Effector memory CD4-positive, alpha-beta T cell (primary cell): ENCODE results near the gene SEPHS1.
"Not testable (repeated sequence)": the region's sequence is repeated elsewhere in the genome, so short reads cannot be mapped to it uniquely, and the experiment has no call there.

Experiments
- DNase-seq, 3 donors: peaks; one replicate each; pipeline ENCODE4 v3.0.0-alpha.2; 2020
- H3K27ac ChIP-seq: 2 replicates; pipeline ENCODE4 v1.7.0; 2013; ENCODE audit warnings: mild to moderate bottlenecking, low read length, moderate library complexity; ENCODE audit not compliant: insufficient read depth, poor library complexity, severe bottlenecking
- H3K27me3 ChIP-seq: replicated peaks from 2 replicates; pipeline ENCODE4 v1.7.0; 2013; ENCODE audit warnings: mild to moderate bottlenecking, low read length; ENCODE audit not compliant: insufficient read depth, control insufficient read depth, poor library complexity, severe bottlenecking
- H3K36me3 ChIP-seq: 2 replicates; pipeline ENCODE4 v1.7.0; 2013; ENCODE audit warnings: mild to moderate bottlenecking, low read length, moderate library complexity; ENCODE audit not compliant: control insufficient read depth, insufficient read depth
- H3K4me1 ChIP-seq: 2 replicates; pipeline ENCODE4 v1.7.0; 2013; ENCODE audit warnings: low read length, mild to moderate bottlenecking; ENCODE audit not compliant: control insufficient read depth, insufficient read depth, poor library complexity, severe bottlenecking
- H3K4me3 ChIP-seq: 2 replicates; pipeline ENCODE4 v1.7.0; 2013; ENCODE audit warnings: low read length, low read depth, mild to moderate bottlenecking; ENCODE audit not compliant: insufficient read depth, poor library complexity, severe bottlenecking
- H3K9me3 ChIP-seq: 2 replicates; pipeline ENCODE4 v1.7.0; 2013; ENCODE audit warnings: mild to moderate bottlenecking, low read length, moderate library complexity; ENCODE audit not compliant: control insufficient read depth

SEPHS1 gene

DNA sequence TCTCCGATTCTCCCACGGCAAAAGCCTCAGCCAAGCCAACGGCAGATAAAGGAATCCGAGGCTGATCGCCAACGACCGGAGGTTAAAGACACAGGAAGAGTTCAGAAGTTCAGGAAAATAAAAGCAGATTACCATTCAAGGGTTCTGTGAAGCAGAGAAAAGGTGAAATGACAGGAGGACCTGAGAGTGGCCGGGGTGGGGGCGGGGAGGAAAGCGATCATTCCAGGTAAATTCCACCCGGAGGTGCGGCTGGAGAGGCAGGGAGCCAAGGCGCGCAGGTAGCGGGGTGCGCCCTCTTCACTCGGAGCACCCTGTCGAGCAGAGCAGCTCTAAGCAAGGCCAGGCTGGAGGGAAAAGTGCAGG lies 35.3 kb upstream of the SEPHS1 start:
- peak overlapping the region; percentile 9 for H3K4me3 ChIP-seq
- DNase-seq, result no peak
- H3K27me3 ChIP-seq, result peaks cover 6% of the 10 kb centered on the region
- H3K9me3 ChIP-seq, result no peaks in the 10 kb centered on the region
- no peaks in the 10 kb centered on the region for H3K36me3 ChIP-seq
- peaks cover 5% of the 10 kb centered on the region for H3K4me1 ChIP-seq
- no peak overlapping the region for H3K27ac ChIP-seq

DNA sequence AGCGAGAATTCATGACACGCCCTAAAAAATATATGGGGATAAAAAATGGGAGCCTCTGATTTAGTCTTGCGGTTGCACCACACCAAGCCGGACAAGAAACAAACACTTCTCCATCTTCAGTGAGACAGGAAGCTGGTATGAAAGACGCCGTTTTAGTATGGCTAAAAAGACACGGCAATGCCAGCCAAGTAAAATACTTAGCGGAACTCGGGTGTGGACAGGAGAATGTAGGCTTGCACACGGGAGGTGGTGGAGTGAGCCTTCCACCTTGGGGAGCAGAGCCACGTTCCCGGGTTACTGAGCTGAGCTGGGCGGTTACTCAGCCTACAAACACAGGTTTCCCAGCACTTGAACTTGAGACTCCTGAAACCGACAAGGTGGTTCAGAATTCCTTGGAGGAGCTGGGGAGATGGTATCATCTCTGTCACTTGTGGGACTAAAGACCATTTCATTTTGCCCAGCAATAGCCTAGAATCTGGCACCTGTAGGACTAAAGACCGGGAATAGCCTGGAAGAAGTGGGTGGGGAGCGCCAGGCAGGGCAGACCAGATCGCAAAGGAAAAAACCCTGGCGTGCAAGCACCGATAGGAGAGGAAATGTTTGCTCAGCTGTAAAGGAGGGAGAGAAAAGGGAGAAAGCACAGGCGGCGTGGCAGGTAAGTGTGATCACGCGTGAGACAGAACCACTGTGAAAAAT lies 34.8 kb upstream of the SEPHS1 start:
- Histone ChIP-seq H3K9me3 (no peaks in the 10 kb centered on the region), H3K27ac (no peak overlapping the region), H3K4me3 (peak overlapping the region; percentile 9), H3K4me1 (peaks cover 5% of the 10 kb centered on the region), H3K36me3 (no peaks in the 10 kb centered on the region), H3K27me3 (peaks cover 6% of the 10 kb centered on the region)
- DNase-seq, result no peak

DNA sequence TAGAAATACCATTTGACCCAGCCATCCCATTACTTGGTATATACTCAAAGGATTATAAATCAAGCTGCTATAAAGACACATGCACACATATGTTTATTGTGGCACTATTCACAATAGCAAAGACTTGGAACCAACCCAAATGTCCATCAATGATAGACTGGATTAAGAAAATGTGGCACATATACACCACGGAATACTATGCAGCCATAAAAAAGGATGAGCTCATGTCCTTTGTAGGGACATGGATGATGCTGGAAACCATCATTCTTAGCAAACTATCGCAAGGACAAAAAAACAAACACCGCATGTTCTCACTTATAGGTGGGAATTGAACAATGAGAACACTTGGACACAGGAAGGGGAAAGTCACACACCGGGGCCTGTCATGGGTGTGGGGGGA lies 31.0 kb upstream of the SEPHS1 start:
- H3K27me3 ChIP-seq, H3K36me3 ChIP-seq, H3K27ac ChIP-seq, H3K4me3 ChIP-seq, DNase-seq, H3K4me1 ChIP-seq, H3K9me3 ChIP-seq: not testable (repeated sequence)

DNA sequence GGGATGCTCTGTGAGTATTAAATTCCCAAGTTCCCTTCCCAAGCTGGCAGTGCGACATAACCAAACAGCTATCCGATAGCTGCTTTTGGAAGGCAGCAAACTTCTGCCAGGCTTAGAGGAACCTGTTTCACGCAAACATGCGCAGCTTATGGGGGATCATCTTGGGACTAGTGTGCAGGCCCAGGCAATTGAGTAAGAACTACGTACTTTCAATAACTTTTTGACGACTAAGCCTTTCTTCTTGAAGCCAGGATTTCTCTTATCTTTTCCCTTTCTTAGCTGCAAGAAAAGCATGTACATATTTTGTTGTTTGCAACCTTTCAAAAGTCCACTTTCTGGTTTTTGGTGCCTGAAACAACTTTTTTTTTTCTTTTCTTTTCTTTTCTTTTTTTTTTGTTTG lies 28.7 kb upstream of the SEPHS1 start:
- H3K4me1 ChIP-seq, result no peaks in the 10 kb centered on the region
- no peaks in the 10 kb centered on the region for H3K9me3 ChIP-seq
- no peak for DNase-seq
- no peaks in the 10 kb centered on the region for H3K36me3 ChIP-seq
- H3K27me3 ChIP-seq, result no peaks in the 10 kb centered on the region
- H3K27ac ChIP-seq, result no peak overlapping the region
- no peak overlapping the region for H3K4me3 ChIP-seq

DNA sequence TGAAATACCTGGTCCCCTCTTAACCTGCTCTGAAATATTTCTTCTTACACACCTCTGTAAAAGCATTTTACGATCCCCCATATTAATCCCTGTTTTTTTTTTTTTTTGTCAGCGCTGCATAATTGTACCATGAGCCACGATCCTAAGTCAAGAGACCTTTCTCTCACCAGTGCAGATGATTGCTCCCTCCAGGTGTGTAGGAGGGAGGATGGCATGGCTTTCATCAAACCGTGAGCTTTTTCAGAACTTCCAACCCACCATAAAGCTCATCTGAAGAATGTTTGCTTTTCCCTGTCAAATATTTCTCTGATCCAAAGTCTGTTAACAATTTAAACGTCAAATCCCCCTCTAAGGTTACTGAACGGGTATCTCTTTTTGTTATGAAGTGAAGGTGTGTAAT lies 28.2 kb upstream of the SEPHS1 start:
- no peaks in the 10 kb centered on the region for H3K4me1 ChIP-seq
- H3K36me3 ChIP-seq, result no peaks in the 10 kb centered on the region
- H3K9me3 ChIP-seq, result no peaks in the 10 kb centered on the region
- H3K27ac ChIP-seq, result no peak overlapping the region
- DNase-seq, result no peak
- no peak overlapping the region for H3K4me3 ChIP-seq
- no peaks in the 10 kb centered on the region for H3K27me3 ChIP-seq

DNA sequence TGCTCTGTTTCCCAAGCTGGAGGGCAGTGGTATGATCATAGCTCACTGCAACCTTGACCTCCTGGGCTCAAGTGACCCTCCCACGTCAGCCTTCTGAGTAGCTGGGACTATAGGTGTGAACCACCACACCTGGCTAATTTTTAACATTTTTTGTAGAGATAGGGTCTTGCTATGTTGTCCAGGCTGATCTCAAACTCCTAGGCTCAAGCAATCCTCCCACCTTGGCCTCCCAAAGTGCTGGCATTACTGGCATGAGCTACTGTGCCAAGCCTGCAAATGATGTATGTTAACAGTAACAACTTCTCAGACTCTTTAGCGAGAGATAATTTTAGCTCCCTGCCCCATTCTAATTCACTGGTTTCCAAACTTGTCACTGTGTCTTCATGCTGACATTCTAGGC lies 27.7 kb upstream of the SEPHS1 start:
- no peaks in the 10 kb centered on the region for H3K36me3 ChIP-seq
- H3K9me3 ChIP-seq, result no peaks in the 10 kb centered on the region
- H3K4me1 ChIP-seq, result no peaks in the 10 kb centered on the region
- no peak overlapping the region for H3K27ac ChIP-seq
- H3K27me3 ChIP-seq, result no peaks in the 10 kb centered on the region
- no peak overlapping the region for H3K4me3 ChIP-seq
- DNase-seq, result no peak

DNA sequence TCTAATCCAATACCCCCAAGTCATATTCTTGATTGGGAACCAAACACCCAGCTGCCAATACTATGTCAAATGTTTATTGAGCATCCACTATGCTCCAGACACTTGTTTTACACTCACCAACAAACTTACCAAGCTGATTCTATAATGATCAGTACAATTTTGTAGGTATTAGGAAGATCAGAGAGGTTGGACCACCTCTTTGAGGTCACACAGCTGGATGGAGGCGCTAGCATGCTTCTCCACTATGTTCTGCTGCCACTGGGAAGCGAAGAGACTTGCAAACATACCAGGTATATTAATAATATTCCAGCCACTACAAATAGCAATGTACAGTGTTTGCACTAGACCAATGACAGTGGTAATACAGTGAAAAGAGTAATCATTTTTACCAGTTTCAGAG lies 25.6 kb upstream of the SEPHS1 start:
- Histone ChIP-seq H3K27ac (no peak overlapping the region), H3K4me3 (no peak overlapping the region), H3K9me3 (no peaks in the 10 kb centered on the region), H3K4me1 (no peaks in the 10 kb centered on the region), H3K36me3 (no peaks in the 10 kb centered on the region), H3K27me3 (no peaks in the 10 kb centered on the region)
- DNase-seq, result no peak

DNA sequence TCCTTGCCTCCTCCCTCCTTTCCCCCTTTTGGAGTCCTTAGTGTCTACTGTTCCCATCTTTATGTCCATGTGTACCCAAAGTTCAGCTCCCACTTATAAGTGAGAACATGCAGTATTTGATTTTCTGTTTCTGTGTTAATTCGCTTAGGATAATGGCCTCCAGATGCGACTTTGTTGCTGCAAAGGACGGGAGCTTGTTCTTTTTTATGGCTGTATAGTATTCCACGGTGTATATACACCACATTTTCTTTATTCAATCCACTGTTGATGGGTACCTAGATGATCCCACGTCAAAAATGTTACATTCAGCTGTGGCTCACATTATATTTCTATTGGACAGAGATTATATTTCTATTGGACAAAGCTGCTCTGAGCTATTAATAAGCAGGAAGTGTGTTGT lies 24.4 kb upstream of the SEPHS1 start:
- Histone ChIP-seq H3K9me3 (no peaks in the 10 kb centered on the region), H3K4me1 (no peaks in the 10 kb centered on the region), H3K27ac (no peak overlapping the region), H3K27me3 (no peaks in the 10 kb centered on the region), H3K4me3 (no peak overlapping the region), H3K36me3 (no peaks in the 10 kb centered on the region)
- DNase-seq, result no peak

DNA sequence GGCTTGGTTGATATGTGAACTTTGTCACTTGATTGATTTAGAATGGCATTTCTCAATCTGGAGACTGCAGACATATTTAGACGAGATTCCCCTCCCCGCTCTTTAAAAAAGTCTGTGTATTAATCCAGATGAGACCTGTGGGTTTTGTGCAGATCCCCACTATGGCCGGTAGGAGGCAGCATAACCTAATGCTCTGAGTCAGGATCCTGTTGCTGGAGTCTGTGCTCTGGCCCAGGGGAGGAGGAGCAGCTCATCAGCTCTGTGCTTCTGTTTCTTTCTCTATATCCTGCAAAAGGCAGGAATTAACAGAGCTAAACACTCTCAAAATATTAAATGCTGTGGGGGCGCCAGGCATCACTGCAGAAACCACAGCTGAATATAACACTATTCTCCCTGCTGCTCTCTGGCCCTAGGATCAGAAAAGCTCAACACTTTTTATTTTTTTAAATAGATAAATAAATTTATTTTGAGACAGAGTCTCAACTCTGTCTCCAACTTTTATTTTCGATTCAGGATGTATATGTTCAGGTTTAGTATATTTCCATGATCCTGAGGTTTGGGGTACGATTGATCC lies 23.9 kb upstream of the SEPHS1 start:
- Histone ChIP-seq H3K27me3 (no peaks in the 10 kb centered on the region), H3K9me3 (no peaks in the 10 kb centered on the region), H3K27ac (no peak overlapping the region), H3K4me1 (no peaks in the 10 kb centered on the region), H3K36me3 (no peaks in the 10 kb centered on the region), H3K4me3 (no peak overlapping the region)
- peak; percentile 20 to 34 (median 24) for DNase-seq

DNA sequence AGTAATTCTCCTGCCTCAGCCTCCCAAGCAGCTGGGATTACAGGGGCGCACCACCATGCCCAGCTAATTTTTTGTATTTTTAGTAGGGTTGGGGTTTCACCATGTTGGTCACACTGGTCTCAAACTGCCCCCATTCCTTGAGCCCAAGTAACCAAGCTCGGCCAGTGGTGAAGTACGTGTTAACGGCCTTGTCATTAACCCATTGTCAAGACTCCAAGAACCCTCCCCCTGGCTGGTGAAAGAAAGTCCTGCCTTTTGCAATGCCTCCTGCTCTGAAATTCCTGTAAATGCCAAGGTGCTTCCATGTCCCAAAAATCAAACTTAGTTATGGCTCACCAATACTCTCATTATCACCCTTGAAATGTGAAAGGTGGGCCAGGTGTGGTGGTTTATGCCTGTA lies 18.8 kb upstream of the SEPHS1 start:
- H3K9me3 ChIP-seq, result no peaks in the 10 kb centered on the region
- no peak for DNase-seq
- H3K4me3 ChIP-seq, result no peak overlapping the region
- no peaks in the 10 kb centered on the region for H3K4me1 ChIP-seq
- H3K27ac ChIP-seq, result no peak overlapping the region
- H3K27me3 ChIP-seq, result no peaks in the 10 kb centered on the region
- no peaks in the 10 kb centered on the region for H3K36me3 ChIP-seq
